B cell (primary cell): ENCODE measurements around the gene CMTM7. TPM values are rescaled to one million over a fixed set of nuclear protein-coding genes. Genes with fewer than 3 reads are reported as not detected.

Experiments used
- ATAC-seq: fragments of 200-7000 bp; cut with Tn5 transposase; one replicate; pipeline ENCODE4 v1.10.0; 2021; ENCODE audit warnings: low read depth, mild to moderate bottlenecking, moderate number of reproducible peaks, moderate library complexity
- CTCF ChIA-PET: fragments of 350-600 bp; sonication (Branson Sonifier 250); formaldehyde crosslinking; loops from one replicate; lab custom pipeline; 2021; ENCODE audit warnings: antibody characterized with exemption, inconsistent platforms; lab: Charles Lee
- POLR2A ChIA-PET: fragments of 350-600 bp; sonication (Branson Sonifier 250); formaldehyde crosslinking; loops from one replicate; lab custom pipeline; 2021; ENCODE audit warnings: antibody characterized with exemption; lab: Charles Lee
- DNase-seq: peaks from one replicate; pipeline ENCODE4 v3.0.0; 2013
- H2AFZ ChIP-seq: 2 replicates; pipeline ENCODE4 v1.6.1; 2012; ENCODE audit warnings: mild to moderate bottlenecking, low read depth, low read length; ENCODE audit not compliant: insufficient read depth, poor library complexity, severe bottlenecking
- H3K27ac ChIP-seq, 2 donors: 1 replicate in 1 of 2; 2 replicates in 1 of 2; pipeline ENCODE4 v1.5.1; 2012 to 2013; ENCODE audit warnings: low read length in 2 of 2, mild to moderate bottlenecking in 2 of 2, moderate library complexity in 1 of 2
- H3K27me3 ChIP-seq, 4 experiments: fragments of 200-600 bp in 1 of 4; sonication (generic) in 1 of 4; replicated peaks in 1 of 4; 1 replicate in 2 of 4; 2 replicates in 2 of 4; pipeline versions ENCODE4 v1.6.1 to v1.7.0; 2013 to 2016; ENCODE audit warnings: low read length in 3 of 4, mild to moderate bottlenecking in 2 of 4, mixed read lengths in 1 of 4, moderate library complexity in 1 of 4; ENCODE audit not compliant: insufficient read depth in 4 of 4, control insufficient read depth in 3 of 4; ENCODE audit errors: control extremely low read depth in 1 of 4
- H3K36me3 ChIP-seq, 2 experiments: replicated peaks in 1 of 2; 1 replicate in 1 of 2; 2 replicates in 1 of 2; pipeline versions ENCODE4 v1.6.1 to v1.7.1; 2013; ENCODE audit warnings: low read length in 1 of 2; ENCODE audit not compliant: insufficient read depth in 2 of 2, control insufficient read depth in 1 of 2; ENCODE audit errors: control extremely low read depth in 1 of 2, extremely low read depth in 1 of 2
- H3K4me1 ChIP-seq, 2 donors: fragments of 200-600 bp in 1 of 2; sonication (generic) in 1 of 2; 1 replicate in 1 of 2; 2 replicates in 1 of 2; pipeline versions ENCODE4 v1.5.1 to v1.6.1; 2013 to 2017; ENCODE audit warnings: low read length in 2 of 2; ENCODE audit not compliant: control insufficient read depth in 2 of 2, insufficient read depth in 2 of 2
- H3K4me2 ChIP-seq: replicated peaks from 2 replicates; pipeline ENCODE3; 2012; ENCODE audit warnings: mild to moderate bottlenecking, low read depth, low read length; ENCODE audit not compliant: poor library complexity, severe bottlenecking
- H3K4me3 ChIP-seq, 5 experiments: fragments of 200-600 bp in 1 of 5; sonication (generic) in 1 of 5; 1 replicate in 3 of 5; 2 replicates in 2 of 5; pipeline versions ENCODE4 v1.5.1 to v1.7.0; 2011 to 2016; ENCODE audit warnings: low read length in 4 of 5, mild to moderate bottlenecking in 4 of 5, low read depth in 2 of 5, control low read depth in 1 of 5, moderate library complexity in 1 of 5; ENCODE audit not compliant: insufficient read depth in 1 of 5; ENCODE audit errors: control extremely low read depth in 1 of 5, extremely low read depth in 1 of 5
- H3K79me2 ChIP-seq: fragments of 200-600 bp; sonication (generic); one replicate; pipeline ENCODE4 v1.6.0; 2016; ENCODE audit warnings: low read length; ENCODE audit not compliant: control insufficient read depth, insufficient read depth
- H3K9ac ChIP-seq: fragments of 200-600 bp; sonication (generic); 2 replicates; pipeline ENCODE4 v1.6.1; 2017; ENCODE audit warnings: mild to moderate bottlenecking, low read length, moderate library complexity
- H3K9me3 ChIP-seq, 3 donors: one replicate each; pipeline versions ENCODE4 v1.6.1 to v1.7.1; 2013; ENCODE audit warnings: low read length in 2 of 3; ENCODE audit not compliant: control insufficient read depth in 2 of 3, insufficient read depth in 1 of 3; ENCODE audit errors: control extremely low read depth in 1 of 3
- H4K20me1 ChIP-seq: 2 replicates; pipeline ENCODE4 v1.6.0; 2012; ENCODE audit warnings: mild to moderate bottlenecking, low read length; ENCODE audit not compliant: insufficient read depth, control insufficient read depth, poor library complexity, severe bottlenecking
- H3K27ac Mint-ChIP-seq: one replicate; pipeline ENCODE4 v1.8.0; 2021; ENCODE audit warnings: mixed read lengths
- H3K27me3 Mint-ChIP-seq: one replicate; pipeline ENCODE4 v1.8.0; 2021; ENCODE audit warnings: mixed read lengths
- H3K4me1 Mint-ChIP-seq: one replicate; pipeline ENCODE4 v1.8.0; 2021; ENCODE audit warnings: mixed read lengths
- H3K4me3 Mint-ChIP-seq: one replicate; pipeline ENCODE4 v1.8.0; 2021; ENCODE audit warnings: mixed read lengths
- H3K9me3 Mint-ChIP-seq: one replicate; pipeline ENCODE4 v1.8.0; 2022; ENCODE audit warnings: mixed read lengths; ENCODE audit not compliant: insufficient read depth
- EZH2 ChIP-seq: IDR thresholded peaks from 2 replicates; pipeline ENCODE4 v1.6.1; 2012; ENCODE audit warnings: borderline replicate concordance, low read depth, mild to moderate bottlenecking, moderate library complexity, low read length; ENCODE audit not compliant: insufficient read depth, poor library complexity, severe bottlenecking
- WGBS: methylation state at CpG from one replicate; pipeline ENCODE4 v1.1.5; 2013; ENCODE audit warnings: missing lambda C conversion rate; ENCODE audit not compliant: insufficient coverage; 5-methylcytosine and 5-hydroxymethylcytosine counted together
- intact Hi-C: fragments of 100-400 bp; cut with micrococcal nuclease; formaldehyde crosslinking; loops from one replicate; pipeline ENCODE4 v1.10.0; 2022
- polyA plus RNA-seq: library from polyadenylated mRNA; depleted of rRNA; stranded (reverse); fragments of >200 nt; gene quantifications from 2 replicates; pipeline ENCODE4 v1.2.3, GENCODE V29; 2012
- total RNA-seq, 2 donors: library from RNA; stranded (reverse); fragments of 120-200 nt in 1 of 2; gene quantifications; 1 replicate in 1 of 2; 2 replicates in 1 of 2; pipeline versions ENCODE4 v1.2.3 to v1.2.4, GENCODE V29; 2013 to 2022
- TF ChIP-seq, protein P1 (sequence below): fragments of 200-600 bp; IDR thresholded peaks from one replicate; pipeline ENCODE4 v1.8.0; 2022; ENCODE audit warnings: antibody characterized with exemption, mild to moderate bottlenecking

CMTM7 gene
- total and polyA plus RNA-seq, 2 donors (not counting 1 experiment from before 2014, with no cell fraction given) = 71.5 to 76.1 TPM

DNA sequence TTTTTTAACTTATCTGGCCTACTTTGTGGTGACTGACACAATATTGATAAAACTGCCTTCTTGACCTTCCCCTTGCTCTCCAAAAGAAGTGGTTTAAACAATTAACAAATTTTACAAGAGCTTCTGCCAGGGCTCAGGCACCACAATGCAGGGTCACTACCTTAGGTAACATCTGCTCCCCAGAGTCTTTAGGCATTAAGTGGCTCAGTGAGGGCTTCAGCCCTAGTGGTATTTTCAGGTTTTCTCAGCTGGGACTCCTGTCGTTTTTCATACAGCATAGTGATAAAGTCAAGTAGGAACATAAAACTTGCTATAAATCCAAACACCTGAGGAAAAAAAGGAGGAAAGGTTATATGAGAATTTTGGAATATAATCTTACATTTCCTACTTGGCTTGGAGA, 92.1 kb downstream of the CMTM7 start:
- Mint-ChIP-seq H3K4me3 (no peak overlapping the region), H3K4me1 (peaks cover 30% of the 10 kb centered on the region), H3K9me3 (no peaks in the 10 kb centered on the region), H3K27ac (peak overlapping the region; percentile 77), H3K27me3 (no peaks in the 10 kb centered on the region)
- Histone ChIP-seq H3K27ac (peak overlapping the region; percentile 85 to 94), H4K20me1 (no peaks in the 10 kb centered on the region), H3K36me3 (peaks cover 13 to 48% of the 10 kb centered on the region in 2 experiments), H3K4me1 (peaks cover 13 to 14% of the 10 kb centered on the region in 2 donors), H3K9me3 (no peaks in the 10 kb centered on the region), H3K9ac (no peak overlapping the region), H3K4me3 (no peak overlapping the region), H3K79me2 (peaks cover 55% of the 10 kb centered on the region), H3K27me3 (no peaks in the 10 kb centered on the region), H3K4me2 (peak overlapping the region; percentile 71), H2AFZ (no peak overlapping the region)
- ChIA-PET POLR2A (no interaction called here), CTCF (interaction anchor here (0.7 to 6.7 kb wide), 6 partner anchors 15 to 109 kb away, joined by 3 to 62 read pairs (median 4); no protein-coding TSS in a partner anchor)
- DNase-seq (no peak), ATAC-seq (no peak)
- intact Hi-C loops = loop anchor here (1.0 to 2.0 kb wide), 2 partner anchors 13 to 19 kb away; partner anchors contain the start of gene CMTM6
- no CpG with 5 or more reads among the region's 1 CpG for WGBS
- no peak for TF ChIP-seq EZH2
- TF ChIP-seq, protein P1, sequence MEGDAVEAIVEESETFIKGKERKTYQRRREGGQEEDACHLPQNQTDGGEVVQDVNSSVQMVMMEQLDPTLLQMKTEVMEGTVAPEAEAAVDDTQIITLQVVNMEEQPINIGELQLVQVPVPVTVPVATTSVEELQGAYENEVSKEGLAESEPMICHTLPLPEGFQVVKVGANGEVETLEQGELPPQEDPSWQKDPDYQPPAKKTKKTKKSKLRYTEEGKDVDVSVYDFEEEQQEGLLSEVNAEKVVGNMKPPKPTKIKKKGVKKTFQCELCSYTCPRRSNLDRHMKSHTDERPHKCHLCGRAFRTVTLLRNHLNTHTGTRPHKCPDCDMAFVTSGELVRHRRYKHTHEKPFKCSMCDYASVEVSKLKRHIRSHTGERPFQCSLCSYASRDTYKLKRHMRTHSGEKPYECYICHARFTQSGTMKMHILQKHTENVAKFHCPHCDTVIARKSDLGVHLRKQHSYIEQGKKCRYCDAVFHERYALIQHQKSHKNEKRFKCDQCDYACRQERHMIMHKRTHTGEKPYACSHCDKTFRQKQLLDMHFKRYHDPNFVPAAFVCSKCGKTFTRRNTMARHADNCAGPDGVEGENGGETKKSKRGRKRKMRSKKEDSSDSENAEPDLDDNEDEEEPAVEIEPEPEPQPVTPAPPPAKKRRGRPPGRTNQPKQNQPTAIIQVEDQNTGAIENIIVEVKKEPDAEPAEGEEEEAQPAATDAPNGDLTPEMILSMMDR = no peak

DNA sequence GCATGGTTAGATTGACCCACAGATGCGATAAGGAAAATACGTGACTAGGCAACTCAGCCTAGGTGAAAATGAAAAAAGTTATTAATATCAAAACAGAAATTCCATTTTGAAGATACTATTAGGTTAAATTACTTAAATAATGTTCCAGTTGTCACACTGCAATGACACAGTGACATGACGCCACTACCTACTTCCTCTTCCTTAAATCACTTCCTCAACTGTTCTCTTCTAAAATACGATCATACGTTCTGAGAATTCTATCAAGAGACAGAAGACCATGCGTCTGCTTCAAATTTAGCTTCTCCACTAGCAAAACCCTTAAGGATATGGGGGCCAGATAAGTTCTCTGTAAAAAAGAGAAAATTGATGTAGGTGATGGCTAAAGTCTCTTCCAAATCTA, 92.8 kb downstream of the CMTM7 start:
- Histone ChIP-seq H4K20me1 (no peaks in the 10 kb centered on the region), H3K9me3 (no peaks in the 10 kb centered on the region), H3K27me3 (no peaks in the 10 kb centered on the region), H3K4me3 (peak overlapping the region; percentile 19 to 53 (median 31)), H3K36me3 (peaks cover 12 to 48% of the 10 kb centered on the region in 2 experiments), H3K79me2 (peaks cover 50% of the 10 kb centered on the region), H3K27ac (peak overlapping the region; percentile 85 to 94), H3K4me1 (peaks cover 13 to 14% of the 10 kb centered on the region in 2 donors), H3K9ac (peak overlapping the region; percentile 55), H3K4me2 (peak overlapping the region; percentile 71), H2AFZ (no peak overlapping the region)
- POLR2A ChIA-PET = interaction anchor here (0.5 to 0.9 kb wide), 4 partner anchors 11 to 91 kb away, joined by 3 to 14 read pairs (median 3); partner anchors contain the start of gene CMTM6
- no peaks in the 10 kb centered on the region for H3K27me3 Mint-ChIP-seq
- intact Hi-C loops = loop anchor here (1.0 to 2.0 kb wide), 2 partner anchors 14 to 18 kb away; partner anchors contain the start of gene CMTM6
- WGBS = no CpG with 5 or more reads among the region's 6 CpGs
- DNase-seq = peak; percentile 86
- CTCF ChIA-PET = interaction anchor here (1.2 to 6.7 kb wide), 7 partner anchors 12 to 214 kb away, joined by 3 to 62 read pairs (median 5); no protein-coding TSS in a partner anchor
- peaks cover 30% of the 10 kb centered on the region for H3K4me1 Mint-ChIP-seq
- no peak for TF ChIP-seq EZH2
- TF ChIP-seq, protein P1 = no peak
- no peaks in the 10 kb centered on the region for H3K9me3 Mint-ChIP-seq
- H3K4me3 Mint-ChIP-seq = peak overlapping the region; percentile 68
- peak overlapping the region; percentile 75 for H3K27ac Mint-ChIP-seq
- peak; percentile 83 for ATAC-seq
